GM21576 (cell line): ENCODE measurements around the gene LAMA4.

Source experiments
- ATAC-seq: cut with Tn5 transposase; IDR thresholded peaks from one replicate; pipeline ENCODE4 v1.9.1; 2021; ENCODE audit warnings: mild to moderate bottlenecking, moderate library complexity; ENCODE audit not compliant: unreplicated experiment

LAMA4 gene

DNA sequence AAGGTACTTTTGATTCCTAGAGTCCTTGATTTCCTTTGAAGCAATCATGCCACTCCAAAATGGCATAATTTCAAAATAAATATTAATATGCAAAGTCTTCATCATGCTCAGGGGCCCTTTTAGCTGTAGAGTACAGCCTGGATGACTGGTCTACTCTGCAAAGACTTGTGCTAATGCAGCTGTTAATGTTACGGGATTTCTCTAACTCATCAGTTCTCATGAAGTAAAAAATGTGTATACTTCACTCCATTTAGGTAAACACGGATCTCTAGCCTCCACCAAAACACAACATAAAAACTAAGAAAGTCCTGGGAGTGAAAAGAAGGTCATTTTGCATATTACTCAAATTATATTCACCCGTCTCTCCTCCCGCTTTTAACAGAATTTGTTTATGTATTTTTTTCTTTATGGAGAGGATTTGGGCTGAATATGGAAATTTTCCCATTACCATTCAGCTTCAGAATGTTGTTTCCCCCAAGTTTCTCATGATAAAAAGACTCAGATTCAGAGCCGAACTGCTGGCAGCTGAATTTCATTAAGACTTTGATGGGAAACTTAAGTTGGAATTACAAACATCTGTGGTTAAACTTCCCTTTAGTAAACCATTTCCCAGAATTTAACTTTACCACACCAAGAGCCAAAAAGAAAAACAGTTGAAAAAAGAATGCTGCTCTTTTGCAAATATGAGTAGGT is 8.7 kb downstream of the LAMA4 start:
- ATAC-seq: no peak

- no peak for ATAC-seq
These were observed 10.2 kb downstream of the LAMA4 start for GRCh38 chr6:112243861-112244827.

DNA sequence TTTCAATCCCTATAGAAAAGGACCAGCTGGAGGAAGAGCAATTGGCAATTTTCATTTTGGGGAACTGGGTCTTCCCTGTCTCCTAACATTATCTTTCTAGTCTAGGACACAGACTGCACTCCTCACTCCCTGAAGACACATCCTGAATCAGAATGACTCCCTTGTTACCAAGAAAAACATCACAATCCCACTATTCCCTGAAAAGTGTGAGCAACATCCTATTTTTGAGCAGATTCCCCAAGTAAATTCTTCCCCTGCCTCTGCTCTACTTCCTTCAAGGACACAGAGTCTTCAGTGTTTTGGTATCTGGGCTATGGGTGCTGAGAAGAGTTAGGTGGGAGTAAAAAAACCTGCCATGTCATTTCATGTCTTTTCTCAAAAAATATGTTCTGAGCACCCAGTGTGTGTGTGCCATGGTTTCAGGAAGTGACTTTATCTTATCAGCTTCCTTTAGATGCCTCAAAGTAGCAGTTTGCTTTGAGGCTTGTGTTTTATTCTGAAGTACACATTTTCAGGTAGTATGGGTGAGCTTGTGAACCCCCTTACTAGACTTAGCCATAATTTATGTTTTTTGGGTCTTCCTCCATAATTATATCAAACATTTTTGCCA is 12.4 kb downstream of the LAMA4 start:
- no peak for ATAC-seq

DNA sequence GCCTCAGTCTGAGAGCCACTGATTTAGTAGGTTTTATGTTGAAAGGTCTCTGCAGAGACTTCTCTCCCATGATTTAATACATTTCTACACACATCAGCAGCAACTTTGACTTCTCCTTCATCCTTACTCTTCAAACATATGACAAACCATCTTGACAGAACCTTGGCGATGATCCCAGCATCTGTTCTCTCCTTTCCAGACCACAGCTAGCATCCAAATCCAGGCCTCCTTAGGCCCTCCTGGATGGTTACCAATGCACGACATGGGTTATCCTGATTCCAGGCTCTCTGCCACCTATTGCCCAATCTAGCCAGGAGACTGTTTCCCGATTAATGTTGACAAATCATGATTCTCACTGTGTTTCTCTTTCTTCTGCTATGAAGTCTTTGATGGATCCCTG is 16.8 kb downstream of the LAMA4 start:
- no peak for ATAC-seq

DNA sequence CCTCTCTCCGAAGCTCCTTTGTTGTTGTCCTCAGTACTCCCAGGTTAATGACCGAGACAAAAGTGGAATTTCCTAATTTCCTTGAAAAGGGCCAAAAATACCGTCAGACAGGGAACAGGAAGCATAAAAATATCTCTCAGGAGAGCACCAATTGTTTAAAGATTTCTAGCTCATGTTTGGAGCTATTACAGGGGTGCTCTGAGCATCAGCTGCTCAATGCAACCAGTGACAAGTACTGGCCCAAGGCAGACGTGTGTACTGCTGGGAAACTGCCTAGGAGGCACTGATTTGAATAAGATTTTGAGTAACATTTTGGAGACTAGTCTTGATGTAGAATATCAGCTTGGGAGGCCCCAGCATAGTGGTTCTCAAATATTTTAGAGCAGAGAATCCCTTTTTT is 17.3 kb downstream of the LAMA4 start:
- no peak for ATAC-seq

GRCh38 chr6:112235956-112236355 is 18.4 kb downstream of the LAMA4 start:
- no peak for ATAC-seq

GRCh38 chr6:112234601-112235000 is 19.8 kb downstream of the LAMA4 start:
- no peak for ATAC-seq

DNA sequence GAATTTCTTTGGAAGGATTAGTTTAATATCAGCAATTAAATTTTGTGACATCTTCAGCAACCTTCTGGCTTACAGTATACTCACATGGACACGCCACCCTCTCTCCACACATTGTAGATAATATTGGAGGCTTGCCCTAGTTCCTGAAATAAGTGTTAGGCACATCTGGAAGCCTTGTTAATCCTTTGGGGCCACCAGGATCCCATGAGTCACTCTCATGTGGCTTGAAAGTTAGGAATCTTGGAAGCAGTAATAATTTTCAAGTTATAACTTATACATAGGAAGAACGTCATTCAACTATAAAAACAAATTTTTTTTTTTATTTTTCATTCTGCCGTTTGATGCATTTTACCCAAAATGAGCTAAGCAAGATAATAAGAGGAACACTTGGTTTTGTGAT is 20.5 kb downstream of the LAMA4 start:
- no peak for ATAC-seq

GRCh38 chr6:112232845-112233256 is 21.5 kb downstream of the LAMA4 start:
- no peak for ATAC-seq

DNA sequence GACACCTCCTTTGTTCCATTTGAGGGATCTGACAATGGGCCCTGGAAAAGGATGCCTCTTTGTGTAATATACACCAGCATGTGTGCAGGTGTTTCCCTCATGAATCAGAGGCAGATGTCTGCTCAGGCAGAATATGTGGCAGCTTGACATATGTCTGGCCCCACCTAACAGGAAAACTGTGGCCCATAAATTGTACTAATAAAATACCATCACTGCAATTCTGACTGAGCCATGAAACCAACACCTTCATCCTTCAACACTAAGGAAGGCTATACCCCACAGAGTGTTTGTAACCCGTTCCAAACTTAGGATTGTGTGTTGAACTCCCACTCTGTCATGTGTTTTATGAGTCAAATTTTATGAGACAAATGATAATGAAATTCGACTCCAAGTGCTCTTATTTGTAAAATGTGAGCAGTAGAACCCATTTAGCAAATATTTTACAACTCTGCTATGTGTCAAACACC is 22.7 kb downstream of the LAMA4 start:
- ATAC-seq: no peak

DNA sequence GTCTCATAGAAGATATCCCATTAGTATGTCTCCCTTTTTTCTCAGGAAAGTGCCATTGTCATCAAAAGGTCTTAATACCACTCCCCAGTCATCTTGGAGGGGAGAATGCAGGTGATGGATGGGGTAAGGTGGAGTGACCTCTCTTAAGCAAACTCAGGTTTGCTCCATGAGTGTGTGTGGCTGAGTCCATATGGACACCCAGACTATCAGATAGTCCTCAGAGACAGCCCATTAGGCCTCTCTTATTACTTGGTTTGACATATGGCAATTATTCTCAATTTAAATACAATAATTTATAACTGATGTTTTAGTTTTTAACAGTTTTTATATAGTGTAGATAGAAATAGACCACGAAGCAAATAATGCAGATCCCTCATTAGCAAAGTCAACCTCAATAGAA is 23.2 kb downstream of the LAMA4 start:
- no peak for ATAC-seq

DNA sequence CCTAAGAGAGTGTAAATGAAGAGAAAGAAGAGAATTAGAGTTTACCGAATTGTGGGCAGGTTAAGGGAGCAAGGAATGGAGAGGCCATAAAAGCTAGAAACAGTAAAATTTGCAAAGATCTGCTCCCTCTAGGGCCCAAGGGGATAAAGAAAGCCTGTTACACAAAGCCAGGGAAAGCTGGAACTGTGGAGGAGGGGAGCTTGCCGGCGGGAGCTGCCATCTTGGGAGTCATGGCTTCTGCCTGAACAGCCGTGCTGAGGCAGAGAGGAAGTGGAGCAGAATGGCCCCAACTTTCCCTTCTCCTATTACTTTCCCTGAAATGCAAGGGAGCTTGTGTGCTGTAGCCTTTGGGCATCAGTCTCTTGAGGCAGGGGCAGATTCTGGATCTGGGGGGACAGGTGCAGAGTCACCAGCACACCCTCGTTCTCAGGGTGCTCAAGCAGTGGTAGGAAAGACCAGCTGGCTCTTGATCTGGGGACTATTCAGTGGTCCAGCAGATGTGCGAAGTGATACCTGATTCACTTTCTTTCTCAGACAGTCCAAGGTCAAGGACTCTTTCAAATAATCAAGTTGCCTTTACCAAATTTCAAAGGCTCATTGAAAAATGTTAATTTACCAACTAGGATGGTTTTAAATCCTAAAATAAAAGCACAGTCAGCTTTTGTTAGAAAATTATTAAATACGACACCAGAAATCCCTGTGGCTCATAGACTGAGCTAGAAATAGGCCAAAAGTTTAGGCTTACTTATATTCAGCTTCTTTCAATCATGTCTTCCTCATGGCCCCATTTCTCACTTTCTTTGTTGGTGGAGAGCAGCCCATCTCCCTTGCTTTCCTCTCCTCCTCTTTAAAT is 25.7 kb downstream of the LAMA4 start:
- no peak for ATAC-seq

- no peak for ATAC-seq
These were observed 26.4 kb downstream of the LAMA4 start for GRCh38 chr6:112227992-112228391.

- ATAC-seq: no peak
These were observed 27.0 kb downstream of the LAMA4 start for GRCh38 chr6:112227411-112227810.

GRCh38 chr6:112225691-112226090 is 28.7 kb downstream of the LAMA4 start:
- ATAC-seq: no peak

- ATAC-seq: no peak
These were observed 30.3 kb downstream of the LAMA4 start for GRCh38 chr6:112224088-112224487.

- ATAC-seq: no peak
These were observed 31.1 kb downstream of the LAMA4 start for GRCh38 chr6:112223070-112223861.

GRCh38 chr6:112221981-112222852 is 32.1 kb downstream of the LAMA4 start:
- ATAC-seq: no peak

DNA sequence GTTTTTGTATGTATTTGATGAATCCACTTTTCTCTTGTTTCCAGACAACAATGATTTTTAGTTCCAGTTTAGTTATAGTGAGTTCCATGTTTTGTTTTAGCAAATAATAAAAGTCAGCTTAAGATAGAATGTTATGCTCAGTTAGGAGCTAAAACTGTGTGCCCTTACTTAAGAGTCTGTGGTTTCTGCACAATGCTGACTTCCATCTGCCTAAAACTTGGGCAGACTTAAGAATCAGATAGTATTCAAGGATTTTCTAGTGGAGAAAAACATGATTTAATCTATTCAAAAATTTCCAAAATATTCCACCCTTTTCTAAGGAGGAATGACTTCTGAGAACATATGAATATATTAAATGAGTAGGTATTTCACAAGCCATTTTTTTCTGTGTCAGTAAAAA is 32.8 kb downstream of the LAMA4 start:
- no peak for ATAC-seq
